PC-3 (cell line): ENCODE results near the gene ITGA1. TPM values are rescaled to one million over a fixed set of nuclear protein-coding genes. Genes with fewer than 3 reads are reported as not detected.

Experiments used
- ATAC-seq: fragments of 200-7000 bp; cut with Tn5 transposase; 2 replicates; pipeline ENCODE4 v1.9.1; 2020; ENCODE audit warnings: mild to moderate bottlenecking, moderate library complexity
- BruUV-seq: library from RNA; stranded (reverse); fragments of 400-500 nt; replicated peaks from 2 replicates; lab custom pipeline; 2021; lab: Mats Ljungman, UMichigan
- CTCF ChIA-PET: fragments of 300-600 bp; sonication (Branson Sonifier 250); formaldehyde crosslinking; loops from one replicate; lab custom pipeline; 2022; ENCODE audit warnings: antibody characterized with exemption; lab: Charles Lee
- POLR2A ChIA-PET: fragments of 300-600 bp; sonication (Branson Sonifier 250); formaldehyde crosslinking; loops from one replicate; lab custom pipeline; 2022; ENCODE audit warnings: antibody characterized with exemption; ENCODE audit not compliant: unreplicated experiment; lab: Charles Lee
- DNase-seq: peaks from one replicate; pipeline ENCODE4 v3.0.0-alpha.2; 2015
- H2AFZ ChIP-seq: fragments of 300-600 bp; sonication (generic); 2 replicates; pipeline ENCODE4 v1.6.0; 2016; ENCODE audit warnings: antibody characterized with exemption, low read length
- H3F3A ChIP-seq: fragments of 300-600 bp; sonication (generic); one replicate; pipeline ENCODE4 v1.6.0; 2017; ENCODE audit warnings: antibody characterized with exemption, low read length, control low read depth, mild to moderate bottlenecking; ENCODE audit not compliant: unreplicated experiment
- H3K27ac ChIP-seq: fragments of 300-600 bp; sonication (generic); 2 replicates; pipeline ENCODE4 v1.5.1; 2016; ENCODE audit warnings: mild to moderate bottlenecking, low read length
- H3K27me3 ChIP-seq: fragments of 300-600 bp; sonication (generic); 2 replicates; pipeline ENCODE4 v1.6.1; 2016; ENCODE audit warnings: low read length, mixed read lengths
- H3K36me3 ChIP-seq: fragments of 300-600 bp; sonication (generic); 2 replicates; pipeline ENCODE4 v1.6.1; 2016; ENCODE audit warnings: low read depth, mixed run types, low read length, mixed read lengths
- H3K4me1 ChIP-seq: fragments of 300-600 bp; sonication (generic); 2 replicates; pipeline ENCODE4 v1.5.1; 2016; ENCODE audit warnings: low read length; ENCODE audit not compliant: insufficient read depth
- H3K4me2 ChIP-seq: fragments of 300-600 bp; sonication (generic); 2 replicates; pipeline ENCODE4 v1.6.0; 2016; ENCODE audit warnings: low read length
- H3K4me3 ChIP-seq: fragments of 300-600 bp; sonication (generic); 2 replicates; pipeline ENCODE4 v1.5.1; 2016; ENCODE audit warnings: mild to moderate bottlenecking, low read length, mixed read lengths
- H3K79me2 ChIP-seq: fragments of 300-600 bp; sonication (generic); 2 replicates; pipeline ENCODE4 v1.6.1; 2017; ENCODE audit warnings: low read length, mixed read lengths
- H3K9ac ChIP-seq: fragments of 300-600 bp; sonication (generic); 2 replicates; pipeline ENCODE4 v1.6.0; 2016; ENCODE audit warnings: mild to moderate bottlenecking, low read length
- H3K9me2 ChIP-seq: fragments of 300-600 bp; sonication (generic); replicated peaks from 2 replicates; pipeline ENCODE4 v1.6.1; 2016; ENCODE audit warnings: mixed run types, low read length, mixed read lengths
- H3K9me3 ChIP-seq: fragments of 300-600 bp; sonication (generic); 2 replicates; pipeline ENCODE4 v1.6.1; 2016; ENCODE audit warnings: low read length, mixed read lengths
- H4K20me1 ChIP-seq: fragments of 300-600 bp; sonication (generic); 2 replicates; pipeline ENCODE4 v1.6.1; 2016; ENCODE audit warnings: low read length, mixed read lengths
- EZH2 ChIP-seq: fragments of 300-600 bp; sonication (generic); IDR thresholded peaks from one replicate; pipeline ENCODE4 v1.6.1; 2017; ENCODE audit warnings: antibody characterized with exemption, mild to moderate bottlenecking, low read length; ENCODE audit not compliant: unreplicated experiment
- EZH2phosphoT487 ChIP-seq: fragments of 300-600 bp; sonication (generic); IDR thresholded peaks from 2 replicates; pipeline ENCODE4 v1.6.1; 2018; ENCODE audit warnings: mild to moderate bottlenecking, antibody characterized with exemption, low read length, borderline replicate concordance
- intact Hi-C: fragments of 100-400 bp; cut with micrococcal nuclease; formaldehyde crosslinking; loops from 2 replicates; pipeline ENCODE4 v1.9.0; 2023
- total RNA-seq: library from RNA; depleted of rRNA; stranded (reverse); fragments of >200 nt; gene quantifications from 2 replicates; pipeline ENCODE4 v1.2.3, GENCODE V29; 2014
- TF ChIP-seq, protein P1 (sequence below): fragments of 300-600 bp; sonication (generic); conservative IDR thresholded peaks from 2 replicates; pipeline ENCODE4 v1.5.1; 2017; ENCODE audit warnings: antibody characterized with exemption, low read depth, mild to moderate bottlenecking, low read length

Gene ITGA1
- total RNA-seq, 1 experiment from 2014 or later = 4.7 TPM

GRCh38 chr5:52825826-52826225 lies 38.1 kb downstream of the ITGA1 start:
- H3F3A ChIP-seq = no peaks in the 10 kb centered on the region
- no peak overlapping the region for H3K27ac ChIP-seq
- ChIA-PET POLR2A (interaction anchor here (0.7 kb wide), 1 partner anchor 15 kb away, joined by 3 read pairs; no protein-coding TSS in a partner anchor), CTCF (no interaction called here)
- H3K4me2 ChIP-seq = no peak overlapping the region
- H2AFZ ChIP-seq = no peak overlapping the region
- no peaks in the 10 kb centered on the region for H3K36me3 ChIP-seq
- H3K9me2 ChIP-seq = no peaks in the 10 kb centered on the region
- DNase-seq (no peak), ATAC-seq (no peak)
- no peaks in the 10 kb centered on the region for H3K27me3 ChIP-seq
- intact Hi-C loops = no loop called here
- no peak overlapping the region for H3K4me3 ChIP-seq
- TF ChIP-seq, protein P1, sequence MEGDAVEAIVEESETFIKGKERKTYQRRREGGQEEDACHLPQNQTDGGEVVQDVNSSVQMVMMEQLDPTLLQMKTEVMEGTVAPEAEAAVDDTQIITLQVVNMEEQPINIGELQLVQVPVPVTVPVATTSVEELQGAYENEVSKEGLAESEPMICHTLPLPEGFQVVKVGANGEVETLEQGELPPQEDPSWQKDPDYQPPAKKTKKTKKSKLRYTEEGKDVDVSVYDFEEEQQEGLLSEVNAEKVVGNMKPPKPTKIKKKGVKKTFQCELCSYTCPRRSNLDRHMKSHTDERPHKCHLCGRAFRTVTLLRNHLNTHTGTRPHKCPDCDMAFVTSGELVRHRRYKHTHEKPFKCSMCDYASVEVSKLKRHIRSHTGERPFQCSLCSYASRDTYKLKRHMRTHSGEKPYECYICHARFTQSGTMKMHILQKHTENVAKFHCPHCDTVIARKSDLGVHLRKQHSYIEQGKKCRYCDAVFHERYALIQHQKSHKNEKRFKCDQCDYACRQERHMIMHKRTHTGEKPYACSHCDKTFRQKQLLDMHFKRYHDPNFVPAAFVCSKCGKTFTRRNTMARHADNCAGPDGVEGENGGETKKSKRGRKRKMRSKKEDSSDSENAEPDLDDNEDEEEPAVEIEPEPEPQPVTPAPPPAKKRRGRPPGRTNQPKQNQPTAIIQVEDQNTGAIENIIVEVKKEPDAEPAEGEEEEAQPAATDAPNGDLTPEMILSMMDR = no peak
- TF ChIP-seq EZH2phosphoT487 (no peak), EZH2 (no peak)
- BruUV-seq = no TSS peak
- H3K4me1 ChIP-seq = no peaks in the 10 kb centered on the region
- no peaks in the 10 kb centered on the region for H3K79me2 ChIP-seq
- no peak overlapping the region for H3K9ac ChIP-seq
- no peaks in the 10 kb centered on the region for H4K20me1 ChIP-seq
- no peaks in the 10 kb centered on the region for H3K9me3 ChIP-seq

DNA sequence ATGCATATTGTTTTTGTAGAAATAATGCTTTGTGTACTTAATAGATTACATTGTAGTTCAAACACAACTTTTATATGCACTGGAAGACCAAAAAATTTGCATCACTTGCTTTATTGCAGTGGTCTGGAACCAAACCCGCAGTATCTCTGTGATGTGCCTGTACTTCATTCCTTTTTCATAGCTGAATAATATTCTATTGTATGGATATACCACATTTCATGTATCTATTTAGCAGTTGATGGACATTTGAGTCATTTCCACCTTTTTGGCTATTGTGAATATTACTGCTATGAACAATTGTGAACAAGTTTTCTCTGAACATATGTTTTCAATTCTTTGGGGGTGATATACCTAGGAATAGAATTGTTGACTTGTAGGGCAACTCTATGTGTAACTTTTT lies 40.1 kb downstream of the ITGA1 start:
- ChIA-PET POLR2A (no interaction called here), CTCF (no interaction called here)
- Histone ChIP-seq H3K4me2 (no peak overlapping the region), H3K4me3 (no peak overlapping the region), H3K4me1 (no peaks in the 10 kb centered on the region), H3K9me3 (no peaks in the 10 kb centered on the region), H3K36me3 (no peaks in the 10 kb centered on the region), H3K79me2 (no peaks in the 10 kb centered on the region), H3F3A (no peaks in the 10 kb centered on the region), H4K20me1 (no peaks in the 10 kb centered on the region), H3K9ac (no peak overlapping the region), H3K9me2 (no peaks in the 10 kb centered on the region), H3K27ac (no peak overlapping the region), H3K27me3 (no peaks in the 10 kb centered on the region), H2AFZ (no peak overlapping the region)
- TF ChIP-seq, protein P1 = no peak
- no peak for TF ChIP-seq EZH2
- no peak for TF ChIP-seq EZH2phosphoT487
- intact Hi-C loops = no loop called here
- no TSS peak for BruUV-seq
- DNase-seq (no peak), ATAC-seq (no peak)

DNA sequence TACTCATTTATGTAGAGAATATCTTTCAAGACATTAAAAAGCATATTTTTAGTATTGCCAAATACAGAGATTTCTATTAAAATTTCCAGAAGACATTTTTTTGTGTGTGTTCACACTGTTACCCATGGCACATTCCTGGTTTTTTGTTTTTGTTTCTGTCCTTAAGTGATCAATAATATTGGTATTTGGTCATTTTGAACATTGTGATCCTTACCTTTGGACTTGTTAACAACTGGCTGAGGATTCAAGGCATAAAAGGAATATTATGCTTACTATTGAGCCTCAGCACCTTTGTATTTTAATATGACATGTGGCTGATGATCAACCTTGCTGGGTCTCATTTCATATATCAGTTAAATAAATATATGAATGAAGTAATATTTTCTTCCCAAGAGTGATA lies 41.9 kb downstream of the ITGA1 start:
- H3K4me3 ChIP-seq = no peak overlapping the region
- no peak for ATAC-seq
- H2AFZ ChIP-seq = no peak overlapping the region
- BruUV-seq = no TSS peak
- TF ChIP-seq EZH2 = no peak
- TF ChIP-seq EZH2phosphoT487 = no peak
- TF ChIP-seq, protein P1 = no peak
- H3F3A ChIP-seq = no peaks in the 10 kb centered on the region
- H3K4me2 ChIP-seq = no peak overlapping the region
- DNase-seq = no peak
- ChIA-PET CTCF (no interaction called here), POLR2A (no interaction called here)
- H3K36me3 ChIP-seq = no peaks in the 10 kb centered on the region
- no peaks in the 10 kb centered on the region for H4K20me1 ChIP-seq
- no peak overlapping the region for H3K27ac ChIP-seq
- H3K9me2 ChIP-seq = no peaks in the 10 kb centered on the region
- intact Hi-C loops = no loop called here
- H3K9ac ChIP-seq = no peak overlapping the region
- H3K27me3 ChIP-seq = no peaks in the 10 kb centered on the region
- no peaks in the 10 kb centered on the region for H3K4me1 ChIP-seq
- H3K9me3 ChIP-seq = no peaks in the 10 kb centered on the region
- H3K79me2 ChIP-seq = no peaks in the 10 kb centered on the region
